ENCODE data around the gene LRRC7. TPM values are rescaled to one million over a fixed set of nuclear protein-coding genes. Genes with fewer than 3 reads are reported as not detected.
"Not testable (repeated sequence)": the region's sequence is repeated elsewhere in the genome, so short reads cannot be mapped to it uniquely, and the experiment has no call there.

Gene LRRC7
- total RNA-seq, 1 donor from 2014 or later: not detected

DNA sequence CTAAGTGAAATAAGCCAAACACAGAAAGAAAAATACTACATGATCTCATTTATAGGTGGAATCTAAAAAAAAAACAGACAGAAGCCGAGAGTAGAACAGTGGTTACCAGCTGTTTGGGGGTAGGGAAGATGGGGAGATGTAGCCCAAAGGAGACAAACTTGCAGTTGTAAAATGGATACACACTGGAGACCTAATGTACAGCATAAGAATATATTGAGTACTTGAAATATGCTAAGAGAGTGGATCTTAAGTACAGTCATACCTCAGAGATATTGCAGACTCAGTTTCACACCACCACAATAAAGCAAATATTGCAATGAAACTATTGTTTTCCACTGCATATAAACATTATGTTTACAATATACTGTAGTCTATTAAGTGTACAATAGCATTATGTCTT lies 320.9 kb downstream of the LRRC7 start:
- DNase-seq: no peak

DNA sequence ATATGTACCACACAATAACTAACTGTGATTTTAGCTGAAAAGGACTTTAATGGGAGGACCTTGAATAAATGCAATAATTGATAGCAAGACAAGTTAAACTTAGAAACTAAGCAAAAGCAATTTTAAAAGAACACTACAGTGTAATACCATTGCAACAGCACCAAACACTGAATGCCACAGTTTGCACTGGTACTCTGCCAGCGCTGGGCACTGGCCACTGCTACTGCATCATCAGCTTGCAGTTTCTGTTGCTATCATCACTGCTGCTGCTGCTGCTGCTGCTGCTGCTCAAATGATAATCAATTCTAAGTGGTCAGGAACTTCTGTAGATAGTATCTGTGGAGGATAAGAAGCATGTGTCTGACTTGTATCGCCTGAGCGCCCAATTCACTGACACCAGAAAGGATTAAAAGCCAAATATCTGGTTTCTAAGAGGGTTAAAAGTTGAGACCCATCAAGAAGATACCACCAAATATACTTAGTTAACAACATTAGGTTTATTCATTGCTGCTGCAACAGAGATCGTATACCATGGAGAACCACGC lies 330.8 kb downstream of the LRRC7 start:
- DNase-seq: no peak

DNA sequence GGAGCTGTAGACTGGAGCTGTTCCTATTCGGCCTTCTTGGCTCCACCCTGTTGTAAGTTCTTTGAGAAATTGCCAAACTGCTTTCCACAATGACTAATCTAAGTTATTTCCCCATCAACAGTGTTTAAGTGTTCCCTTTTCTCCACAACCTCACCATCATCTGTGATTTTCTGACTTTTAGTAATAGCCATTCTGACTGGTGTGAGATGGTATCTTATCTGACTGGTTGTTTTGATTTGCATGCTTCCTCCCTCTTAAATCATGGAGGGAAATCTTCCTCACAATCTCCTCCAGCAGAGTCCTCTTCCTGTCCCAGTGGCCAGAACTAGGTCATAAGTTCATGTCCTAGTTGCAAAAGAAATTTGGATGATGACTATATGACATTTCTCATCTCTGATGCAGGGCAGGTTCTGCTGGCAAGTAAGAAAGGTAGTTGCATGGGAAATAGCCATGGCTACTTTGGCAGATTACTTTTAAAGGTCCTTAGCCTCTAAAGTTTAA lies 343.6 kb downstream of the LRRC7 start:
- DNase-seq: no peak

DNA sequence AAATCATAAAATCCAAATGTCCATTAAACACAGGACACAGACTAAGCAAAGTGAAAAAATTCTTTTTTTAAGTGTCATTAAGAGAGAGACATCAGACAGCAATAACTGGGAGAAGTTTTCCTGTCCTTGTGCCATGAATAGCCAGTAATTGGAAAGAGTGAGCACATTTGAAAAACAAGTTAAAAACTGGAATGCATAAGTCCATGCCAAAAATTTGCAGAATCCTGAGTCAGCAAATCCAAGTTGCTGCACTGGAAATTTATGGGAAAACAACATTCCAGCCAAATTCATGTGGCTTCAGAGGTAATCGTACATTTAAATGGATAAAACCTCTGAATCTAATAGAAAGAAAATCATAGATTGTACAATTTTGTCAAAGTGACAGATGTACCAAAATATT lies 346.3 kb downstream of the LRRC7 start:
- no peak for DNase-seq

DNA sequence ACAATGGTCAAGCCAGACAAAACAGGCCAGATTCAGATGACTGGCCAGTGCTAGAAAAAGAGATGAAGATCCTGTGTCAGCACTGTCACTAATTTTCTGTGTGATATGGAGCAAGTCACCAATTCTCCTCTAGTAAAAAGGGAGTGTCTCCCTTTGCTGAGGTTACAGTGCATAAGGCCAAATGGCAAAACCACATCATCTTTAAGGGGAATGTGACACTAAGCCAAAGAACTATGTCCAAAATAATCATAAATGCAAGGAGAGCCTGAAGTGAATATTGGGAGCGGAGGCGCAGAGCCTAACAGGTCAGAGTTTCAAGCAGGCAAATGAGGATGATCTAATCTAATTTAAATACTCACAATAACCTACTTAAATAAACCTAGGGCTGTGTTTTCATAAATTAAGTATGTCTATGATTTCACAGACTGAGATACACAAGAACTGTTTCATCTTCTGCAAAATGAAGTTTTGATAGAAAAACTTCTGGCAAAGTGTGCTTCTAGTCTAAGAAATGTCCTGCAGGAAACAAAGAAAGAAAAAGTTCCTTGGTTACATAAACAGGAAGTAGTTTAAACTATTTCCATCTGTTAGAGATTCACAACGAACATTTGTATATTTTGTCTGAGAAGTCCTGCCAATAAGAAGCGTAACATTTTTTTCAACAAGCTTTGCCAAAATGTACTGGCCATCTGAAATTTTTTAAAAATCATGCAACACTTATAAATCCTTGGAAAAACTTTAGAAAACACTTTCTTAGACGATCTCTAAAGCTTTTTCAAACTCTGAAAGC lies 347.4 kb downstream of the LRRC7 start:
- DNase-seq: no peak

DNA sequence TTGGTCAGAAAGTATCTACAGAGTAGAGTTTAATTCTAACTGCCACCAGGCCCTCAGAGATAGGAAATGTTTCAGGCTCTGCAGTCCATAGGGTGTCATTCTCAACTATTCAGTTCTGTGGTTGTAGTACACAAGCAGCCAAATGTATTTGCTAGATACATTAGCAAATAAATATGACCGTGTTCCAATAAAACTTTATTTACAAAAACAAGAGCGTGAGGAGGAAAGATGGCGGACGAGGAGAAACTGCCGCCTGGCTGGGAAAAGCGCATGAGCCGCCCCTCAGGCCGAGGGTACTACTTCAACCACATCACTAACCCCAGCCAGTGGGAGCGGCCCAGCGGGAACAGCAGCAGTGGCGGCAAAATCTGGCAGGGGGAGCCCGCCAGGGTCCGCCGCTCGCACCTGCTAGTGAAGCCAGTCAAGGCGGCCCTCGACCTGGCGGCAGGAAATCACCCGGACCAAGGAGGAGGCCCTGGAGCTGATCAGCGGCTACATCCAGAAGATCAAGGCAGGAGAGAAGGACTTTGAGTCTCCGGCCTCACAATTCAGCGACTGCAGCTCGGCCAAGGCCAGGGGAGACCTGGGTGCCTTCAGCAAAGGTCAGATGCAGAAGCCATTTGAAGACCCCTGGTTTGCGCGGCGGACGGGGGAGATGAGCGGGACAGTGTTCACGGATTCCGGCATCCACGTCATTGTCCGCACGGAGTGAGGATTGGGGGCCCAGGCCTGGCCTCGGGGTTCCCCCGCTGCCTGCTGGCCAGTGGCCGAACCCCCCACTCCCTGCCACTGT lies 351.6 kb downstream of the LRRC7 start:
- no peak for DNase-seq

DNA sequence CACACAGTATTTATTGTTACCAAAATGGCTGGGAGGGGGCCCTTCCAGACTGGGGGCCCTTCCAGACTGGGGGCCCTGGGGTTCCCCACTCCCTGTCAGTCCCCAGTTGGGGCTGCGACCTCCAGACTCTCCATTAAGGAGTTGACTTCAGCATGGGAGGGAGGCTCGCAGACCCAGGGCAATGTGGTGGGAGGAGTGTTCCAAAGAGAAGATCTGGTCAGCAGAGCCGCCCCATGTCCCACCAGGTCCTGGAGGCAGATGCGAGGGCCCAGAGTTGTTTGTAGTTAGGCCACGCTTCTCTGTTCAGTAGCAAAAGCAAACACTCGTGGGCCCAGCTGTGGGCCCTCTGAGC lies 352.2 kb downstream of the LRRC7 start:
- DNase-seq: no peak

DNA sequence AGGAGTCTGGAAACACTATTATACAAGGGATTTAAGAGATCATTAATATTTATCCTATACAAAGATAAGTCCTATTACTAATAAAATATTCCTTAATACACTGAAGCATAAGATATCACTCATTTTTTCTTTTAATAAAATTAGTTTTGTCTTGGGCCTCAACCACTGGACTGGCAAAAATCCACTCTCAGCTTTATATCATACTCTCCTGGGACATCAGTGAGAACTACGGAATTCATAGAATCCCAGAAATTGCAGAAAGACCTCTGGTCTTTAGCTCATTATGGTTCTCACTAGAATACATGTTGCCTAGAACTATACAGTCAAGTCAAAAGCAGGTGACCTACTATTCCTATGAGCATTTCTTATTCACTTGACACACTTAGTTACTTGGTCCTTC lies 352.7 kb downstream of the LRRC7 start:
- DNase-seq: no peak

DNA sequence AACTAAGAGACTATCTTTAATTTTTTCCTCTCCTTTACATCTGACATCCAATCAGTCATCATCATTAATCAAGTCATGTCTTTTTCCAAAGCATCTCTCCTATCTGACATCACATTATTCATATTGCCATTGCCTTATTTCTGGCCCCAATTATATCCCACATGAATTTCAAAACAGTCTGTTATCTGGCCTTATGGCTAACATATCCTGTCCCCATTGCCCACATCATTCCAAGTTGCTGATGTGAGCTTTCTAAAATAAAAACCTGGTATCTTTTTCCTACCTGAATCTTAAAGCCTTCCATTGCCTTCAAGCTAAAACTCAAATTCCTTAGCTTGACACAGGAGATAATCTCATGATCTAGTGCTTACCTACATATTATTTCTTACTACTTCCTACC lies 353.8 kb downstream of the LRRC7 start:
- no peak for DNase-seq

DNA sequence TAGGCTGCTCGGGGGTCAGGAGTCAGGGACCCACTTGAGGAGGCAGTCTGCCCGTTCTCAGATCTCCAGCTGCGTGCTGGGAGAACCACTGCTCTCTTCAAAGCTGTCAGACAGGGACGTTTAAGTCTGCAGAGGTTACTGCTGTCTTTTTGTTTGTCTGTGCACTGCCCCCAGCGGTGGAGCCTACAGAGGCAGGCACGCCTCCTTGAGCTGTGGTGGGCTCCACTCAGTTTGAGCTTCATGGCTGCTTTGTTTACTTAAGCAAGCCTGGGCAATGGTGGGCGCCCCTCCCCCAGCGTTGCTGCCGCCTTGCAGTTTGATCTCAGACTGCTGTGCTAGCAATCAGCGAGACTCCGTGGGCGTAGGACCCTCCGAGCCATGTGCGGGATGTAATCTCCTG lies 360.5 kb downstream of the LRRC7 start:
- DNase-seq: not testable (repeated sequence)

DNA sequence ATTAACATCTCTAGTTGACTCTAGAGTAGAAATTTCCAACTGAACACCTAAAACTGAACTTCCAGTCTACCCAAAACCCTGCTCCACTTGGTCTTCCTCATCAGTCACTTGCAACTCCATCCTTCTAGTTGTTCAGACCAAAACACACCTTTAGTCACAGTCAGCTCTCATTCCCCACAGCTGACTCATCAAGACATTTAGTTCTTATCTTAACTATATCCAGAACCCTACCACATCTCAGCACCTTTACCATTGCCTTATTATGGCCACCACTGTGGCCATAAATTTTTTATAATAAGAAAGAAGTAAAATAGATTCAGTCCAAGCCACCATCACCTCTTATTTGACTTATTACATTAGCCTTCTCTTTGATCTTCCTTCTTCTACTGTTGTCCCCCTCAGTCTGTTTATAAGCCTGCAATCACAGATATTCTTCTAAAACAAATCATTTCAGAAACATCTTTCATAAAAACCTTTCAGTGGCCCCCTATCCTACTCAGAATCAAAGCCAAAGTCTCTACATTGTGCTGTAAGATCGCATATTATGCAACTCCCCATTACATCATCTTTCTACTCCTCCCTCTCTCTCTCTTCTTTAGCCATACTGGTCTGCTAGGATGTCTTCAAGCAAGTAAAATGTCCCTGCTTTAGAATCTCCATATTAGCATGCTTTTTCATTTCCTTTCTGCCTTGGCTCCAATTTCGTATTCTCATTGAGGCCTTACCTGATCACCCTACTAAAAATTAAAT lies 361.8 kb downstream of the LRRC7 start:
- no peak for DNase-seq

DNA sequence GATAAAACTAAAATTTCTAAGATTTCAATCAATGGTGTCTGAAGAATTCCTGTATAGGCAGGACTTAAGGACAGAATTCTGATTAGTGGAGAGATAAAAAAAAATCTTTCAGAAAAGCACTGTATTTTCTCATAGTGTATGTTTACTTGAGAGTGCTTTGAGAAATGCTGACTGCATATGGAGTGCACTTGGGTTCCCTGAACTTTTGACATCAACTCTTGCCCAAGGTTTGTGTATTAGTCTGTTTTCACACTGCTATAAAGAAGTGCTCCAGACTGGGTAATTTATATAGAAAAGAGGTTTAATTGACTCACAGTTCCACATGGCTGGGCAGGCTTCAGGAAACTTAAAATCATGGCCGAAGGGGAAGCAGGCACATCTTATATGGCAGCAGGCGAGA lies 362.7 kb downstream of the LRRC7 start:
- DNase-seq: no peak

DNA sequence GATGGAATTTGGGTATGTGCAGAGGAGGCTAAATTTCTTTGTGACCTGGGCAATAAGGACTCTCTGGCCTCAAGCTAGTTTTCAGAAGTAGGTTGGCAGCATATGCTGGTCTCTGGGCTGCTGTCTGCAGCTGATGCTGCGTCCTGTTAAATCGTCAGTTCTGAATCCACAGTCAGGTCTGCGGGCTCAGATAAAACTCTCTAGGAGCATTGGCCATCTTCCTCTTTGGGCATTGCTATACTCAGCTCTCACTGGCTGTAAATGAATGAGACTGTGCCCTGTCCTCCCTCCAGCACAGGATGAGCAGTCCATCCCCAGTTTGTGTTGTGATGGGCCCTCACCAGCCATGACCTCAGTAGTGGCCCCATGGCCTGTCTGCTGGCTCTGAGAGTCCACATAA lies 365.0 kb downstream of the LRRC7 start:
- DNase-seq: no peak

DNA sequence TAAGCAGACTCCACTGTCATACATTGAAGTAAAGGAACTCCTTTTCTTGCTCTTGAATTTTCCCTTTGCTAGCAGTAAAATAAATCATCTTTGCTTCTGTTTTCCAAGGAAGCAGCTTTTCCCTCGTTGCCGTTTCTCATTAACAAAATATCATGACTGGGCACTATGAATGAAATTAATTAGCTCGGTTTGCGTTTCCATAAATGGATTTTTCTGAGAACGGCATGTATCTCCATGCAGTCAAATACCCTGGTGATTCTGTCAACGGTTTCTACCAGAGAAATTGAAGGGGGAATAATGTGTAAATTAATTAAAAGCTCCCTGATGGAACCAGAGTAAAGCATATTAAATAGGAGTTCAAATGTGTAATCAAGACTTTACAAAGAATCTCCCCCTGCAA lies 372.5 kb downstream of the LRRC7 start:
- no peak for DNase-seq

DNA sequence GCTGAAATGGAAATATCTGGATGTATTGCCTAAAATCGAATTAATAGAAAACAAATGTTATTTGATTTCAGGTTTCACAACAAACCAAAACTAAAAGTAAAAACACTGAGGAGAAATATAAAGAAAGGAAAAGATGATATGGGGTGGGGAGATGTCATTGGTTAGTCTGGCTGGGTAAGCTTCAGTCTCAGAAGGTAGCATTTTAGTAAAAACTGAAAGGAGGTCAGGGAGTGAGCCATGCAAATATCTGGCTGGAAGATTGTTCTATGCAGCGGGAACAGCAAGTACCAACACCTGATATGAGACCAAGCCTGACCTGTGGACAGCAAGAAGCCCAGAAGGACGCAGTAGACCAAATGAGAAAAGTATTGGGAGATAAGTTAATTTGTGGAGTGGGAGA lies 373.1 kb downstream of the LRRC7 start:
- DNase-seq: no peak

DNA sequence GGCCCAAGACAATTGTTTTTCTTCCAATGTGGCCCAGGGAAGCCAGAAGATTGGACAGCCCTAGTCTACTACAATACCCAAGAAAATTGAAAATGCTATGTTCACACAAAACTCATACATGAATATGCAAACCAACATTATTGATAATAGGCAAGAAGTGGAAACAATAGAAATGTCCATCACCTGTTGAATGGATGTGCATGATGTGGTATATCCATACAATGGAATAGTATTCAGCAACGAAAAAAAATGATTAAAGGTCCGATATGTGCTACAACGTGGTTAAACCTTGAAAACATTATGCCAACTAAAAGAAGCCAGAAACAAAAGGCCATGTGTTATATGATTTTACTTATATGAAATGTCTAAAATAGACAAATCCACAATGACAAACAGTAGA lies 375.3 kb downstream of the LRRC7 start:
- no peak for DNase-seq

DNA sequence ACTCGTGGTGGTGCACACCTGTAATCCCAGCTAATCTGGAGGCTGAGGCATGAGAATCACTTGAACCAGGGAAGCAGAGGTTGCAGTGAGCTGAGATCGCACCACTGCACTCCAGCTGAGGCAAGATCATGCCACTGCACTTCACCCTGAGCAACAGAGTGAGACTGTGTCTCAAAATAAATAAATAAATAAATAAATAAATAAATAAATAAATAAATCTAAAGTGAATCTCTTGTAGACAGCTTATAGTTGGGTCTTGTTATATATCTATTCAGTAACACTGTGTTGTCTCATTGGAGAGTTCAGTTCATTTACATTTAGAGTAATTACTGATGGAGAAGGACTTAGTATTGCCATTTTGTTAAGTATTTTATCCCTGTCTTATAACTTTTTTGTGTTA lies 379.2 kb downstream of the LRRC7 start:
- no peak for DNase-seq

DNA sequence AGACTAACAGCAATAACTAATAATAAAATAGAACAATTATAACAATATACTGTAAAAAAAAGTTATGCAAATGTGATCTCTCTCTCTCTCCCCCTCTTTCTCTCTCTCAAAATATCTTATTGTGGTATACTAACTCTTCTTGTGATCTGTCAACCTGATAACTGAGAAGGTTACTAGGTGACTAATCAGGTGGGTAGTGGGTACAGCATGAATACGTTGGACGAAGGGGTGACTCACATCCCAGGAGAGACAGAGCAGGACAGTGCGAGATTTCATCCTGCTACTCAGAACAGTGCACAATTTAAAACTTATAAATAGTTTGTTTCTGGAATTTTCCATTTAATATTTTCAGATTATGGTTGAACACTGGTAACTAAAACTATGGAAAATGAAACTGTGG lies 380.1 kb downstream of the LRRC7 start:
- DNase-seq: no peak

DNA sequence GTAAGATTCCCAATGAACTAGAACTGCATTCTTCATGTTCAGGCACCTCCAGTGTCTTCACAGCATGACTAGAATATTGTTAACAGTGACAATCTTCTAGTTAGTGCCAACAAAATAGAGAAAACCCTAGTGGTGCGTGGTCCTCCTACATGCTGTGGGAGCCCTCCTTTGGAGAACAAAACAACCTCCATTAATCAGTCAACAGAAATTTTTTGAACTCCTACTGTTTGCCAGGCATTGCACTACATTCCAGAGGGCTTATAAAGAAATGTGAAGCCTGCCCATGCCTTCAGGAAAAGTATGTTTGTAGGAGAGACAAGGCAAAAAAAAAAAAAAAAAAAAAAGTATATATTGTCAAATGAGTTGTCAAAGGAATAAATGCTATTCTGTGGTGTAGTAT lies 385.0 kb downstream of the LRRC7 start:
- DNase-seq: no peak

DNA sequence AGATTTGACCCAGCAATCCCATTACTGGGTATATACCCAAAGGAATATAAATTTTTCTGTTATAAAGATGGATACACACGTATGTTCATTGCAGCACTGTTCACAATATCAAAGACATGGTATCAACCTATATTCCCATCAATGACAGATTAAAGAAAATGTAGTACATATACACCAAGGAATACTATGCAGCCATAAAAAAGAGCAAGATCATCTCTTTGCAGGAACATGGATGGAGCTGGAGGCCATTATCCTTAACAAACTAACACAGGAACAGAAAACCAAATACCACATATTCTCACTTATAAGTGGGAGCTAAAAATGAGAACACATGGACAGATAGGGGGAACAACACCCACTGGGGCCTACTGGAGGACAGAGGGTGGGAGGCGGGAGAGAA lies 394.7 kb downstream of the LRRC7 start:
- DNase-seq: not testable (repeated sequence)

DNA sequence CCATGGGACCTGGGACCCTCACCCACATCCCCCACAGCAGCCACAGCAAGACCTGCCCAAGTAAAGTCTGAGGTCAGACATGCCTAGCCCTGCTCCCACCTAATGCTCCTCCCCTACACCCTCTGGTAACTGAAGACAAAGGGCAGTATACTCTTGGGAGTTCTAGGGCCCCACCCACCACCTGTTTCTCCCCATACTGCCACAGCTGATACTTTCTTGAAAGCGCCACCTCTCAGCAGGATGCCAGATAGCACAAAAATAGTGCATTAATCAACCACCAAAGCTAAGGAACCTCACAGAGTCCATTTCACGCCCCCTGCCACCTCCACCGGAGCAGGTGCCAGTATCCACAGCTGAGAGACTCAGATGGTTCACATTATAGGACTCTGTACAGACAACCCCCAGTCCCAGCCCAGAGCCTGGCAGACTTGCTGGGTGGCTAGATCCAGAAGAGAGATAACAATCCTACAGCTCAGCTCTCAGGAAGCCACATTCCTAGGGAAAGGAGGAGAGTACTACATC lies 399.6 kb downstream of the LRRC7 start:
- no peak for DNase-seq

DNA sequence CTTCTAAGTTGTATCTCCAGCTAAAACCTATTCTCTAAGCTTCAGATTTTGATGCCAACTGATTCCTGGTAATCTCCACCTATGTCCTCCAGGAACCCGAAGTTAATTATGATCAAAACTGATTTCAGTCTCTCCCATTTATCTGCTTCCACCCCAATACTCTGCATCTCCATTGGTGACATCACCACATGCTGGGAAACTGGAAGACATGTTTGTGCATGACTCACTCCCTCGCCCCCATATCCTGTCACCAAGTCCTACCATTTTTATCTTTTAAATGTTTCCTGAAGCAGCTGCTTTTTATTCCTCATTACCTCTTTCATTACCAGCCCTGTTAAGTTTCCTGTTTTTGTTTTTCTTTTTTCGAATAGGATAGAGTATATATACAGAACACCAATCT lies 409.2 kb downstream of the LRRC7 start:
- DNase-seq: peak; percentile 31

DNA sequence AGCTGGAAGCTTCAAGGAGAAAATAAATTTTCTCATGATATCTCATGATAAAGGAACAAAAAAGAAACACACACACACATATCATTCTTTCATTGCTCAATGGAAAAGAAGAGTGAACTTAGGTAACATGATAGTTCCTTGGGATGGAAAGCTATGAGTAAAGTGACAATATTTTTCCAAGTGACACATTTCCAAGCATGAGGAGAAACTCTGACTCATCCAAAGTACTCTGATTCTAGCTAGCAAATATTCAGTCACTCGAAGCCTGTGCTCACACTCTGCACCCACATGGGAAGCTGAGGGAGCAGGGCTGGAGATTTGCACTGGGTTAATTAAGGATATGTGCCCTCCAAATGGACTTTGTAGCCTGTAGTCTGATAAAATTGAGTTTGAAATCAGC lies 415.3 kb downstream of the LRRC7 start:
- DNase-seq: no peak

All from dermis blood vessel endothelial cell (primary cell).